PFSK-1 (cell line): Measurements from ENCODE around the gene CDK6.

Experiments used
- FOXP2 ChIP-seq: optimal IDR thresholded peaks from 2 replicates; pipeline ENCODE3; 2011; ENCODE audit warnings: borderline replicate concordance, control low read depth, inconsistent platforms; ENCODE audit not compliant: insufficient read depth; ENCODE audit errors: extremely low read length, extremely low read depth
- POLR2AphosphoS5 ChIP-seq: IDR thresholded peaks from 2 replicates; pipeline ENCODE4 v1.6.1; 2012; ENCODE audit warnings: low read depth, mild to moderate bottlenecking, control low read depth, low read length, moderate library complexity
- REST ChIP-seq, 2 experiments: IDR thresholded peaks; 2 replicates each; pipeline versions ENCODE4 v1.6.1 to v1.8.0; 2011 to 2012; ENCODE audit warnings: low read depth in 2 of 2, low read length in 2 of 2, control low read depth in 1 of 2, inconsistent platforms in 1 of 2, mild to moderate bottlenecking in 1 of 2, moderate library complexity in 1 of 2; ENCODE audit not compliant: insufficient read depth in 1 of 2
- SIN3A ChIP-seq: IDR thresholded peaks from 2 replicates; pipeline ENCODE4 v1.6.1; 2012; ENCODE audit warnings: mild to moderate bottlenecking, low read length, moderate library complexity, borderline replicate concordance; ENCODE audit not compliant: insufficient read depth
- TAF1 ChIP-seq: IDR thresholded peaks from 2 replicates; pipeline ENCODE4 v1.6.1; 2012; ENCODE audit warnings: low read length, control low read depth, borderline replicate concordance; ENCODE audit not compliant: insufficient read depth

Gene CDK6

GRCh38 chr7:92769844-92770243, 66.5 kb downstream of the CDK6 start:
- TF ChIP-seq REST (IDR thresholded peaks at IDR 0.05; ENCODE audit: insufficient read depth in 1 of 2, low read depth in 2 of 2, low read length in 2 of 2) (no peak), TAF1 (no peak), POLR2AphosphoS5 (no peak), SIN3A (no peak), FOXP2 (no peak)

- TF ChIP-seq SIN3A (no peak), FOXP2 (no peak), TAF1 (no peak), POLR2AphosphoS5 (no peak), REST (IDR thresholded peaks at IDR 0.05; ENCODE audit: insufficient read depth in 1 of 2, low read depth in 2 of 2, low read length in 2 of 2) (no peak)
Observed at GRCh38 chr7:92769394-92769699, 67.0 kb downstream of the CDK6 start.

- TF ChIP-seq POLR2AphosphoS5 (no peak), TAF1 (no peak), FOXP2 (no peak), REST (IDR thresholded peaks at IDR 0.05; ENCODE audit: insufficient read depth in 1 of 2, low read depth in 2 of 2, low read length in 2 of 2) (no peak), SIN3A (no peak)
Observed at GRCh38 chr7:92768501-92769393, 67.6 kb downstream of the CDK6 start.

GRCh38 chr7:92767437-92767836, 68.9 kb downstream of the CDK6 start:
- TF ChIP-seq POLR2AphosphoS5 (no peak), SIN3A (no peak), TAF1 (no peak), REST (IDR thresholded peaks at IDR 0.05; ENCODE audit: insufficient read depth in 1 of 2, low read depth in 2 of 2, low read length in 2 of 2) (no peak), FOXP2 (no peak)
